ENCODE data around the gene PACSIN1. TPM values are rescaled to one million over a fixed set of nuclear protein-coding genes. Genes with fewer than 3 reads are reported as not detected.

PACSIN1 gene
- total and polyA plus RNA-seq, 2 of the 4 experiments (the other 2 are of a cell fraction): 0.02 TPM; not detected in 1

DNA sequence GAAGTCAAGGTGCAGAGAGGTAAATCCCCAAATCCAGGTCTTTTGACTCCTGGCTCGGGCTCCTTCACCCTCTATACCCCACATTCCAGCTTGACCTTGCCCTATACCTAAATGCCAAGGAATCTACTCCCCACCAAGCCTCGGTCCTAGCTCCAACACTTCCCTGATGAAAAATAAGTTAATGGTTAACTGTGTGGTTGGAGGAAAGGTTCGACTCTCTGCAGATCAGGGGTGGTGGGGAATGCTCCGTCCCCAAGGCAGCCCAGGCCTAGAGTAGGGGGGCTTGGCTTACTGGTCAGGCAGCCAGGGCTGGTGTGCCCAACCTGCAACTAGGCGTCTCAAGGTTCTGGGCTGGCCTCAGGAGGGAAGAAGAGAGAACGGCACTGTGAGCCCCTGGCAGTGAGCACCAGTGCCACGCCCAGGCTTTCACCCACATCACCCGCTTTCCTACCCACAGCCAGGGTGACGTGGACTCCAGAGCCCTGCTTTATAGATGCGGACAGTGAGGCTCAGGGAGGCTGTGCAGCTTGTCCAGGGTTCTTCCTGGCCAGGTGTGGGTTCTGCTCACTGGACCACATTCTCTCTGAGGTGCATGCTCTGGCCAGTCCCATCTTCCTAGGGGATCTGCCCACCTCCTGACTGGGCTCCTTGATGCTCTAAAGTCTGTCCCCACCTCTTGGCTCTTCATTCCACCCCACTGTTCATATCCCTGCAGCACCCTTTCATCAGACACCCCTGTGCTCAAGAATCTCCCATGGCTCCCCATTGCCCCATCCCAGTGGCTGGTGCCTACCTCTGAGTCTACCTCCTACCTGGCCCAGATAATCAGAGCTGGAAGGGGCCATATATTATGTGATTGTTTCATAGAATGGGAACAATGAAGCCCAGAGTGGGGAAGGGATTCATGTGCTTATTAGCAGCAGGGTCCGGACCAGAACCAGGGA, 82.1 kb downstream of the PACSIN1 start:
- ATAC-seq (ENCODE audit: low read depth) (no peak), DNase-seq (no peak)
- H4K20me1 ChIP-seq (ENCODE audit: insufficient read depth, low read length): no peaks in the 10 kb centered on the region
- H3K9me1 ChIP-seq (ENCODE audit: insufficient read depth, low read length): no peaks in the 10 kb centered on the region; the same call in 1 of the 2 replicates
- CTCF ChIA-PET: no interaction called here
- no peak overlapping the region for H2AFZ ChIP-seq (replicated peaks; ENCODE audit: low read length, poor library complexity)
- no TSS peak for BruUV-seq (replicated peaks)
- WGBS, 2 experiments (ENCODE audit: extremely low coverage in 2 of 2, insufficient read length in 1 of 2): 85% methylated on average over 4 of the region's 11 CpGs; no CpG with 5 or more reads in 1 of the 2 experiments
- no peaks in the 10 kb centered on the region for H3K36me3 ChIP-seq (ENCODE audit: control insufficient read depth, insufficient read depth, low read length)
- H2BK15ac ChIP-seq (ENCODE audit: low read depth, low read length): no peak overlapping the region
- peaks cover 30% of the 10 kb centered on the region for H3K27me3 ChIP-seq (ENCODE audit: control insufficient read depth, insufficient read depth, low read length)
- H3K4ac ChIP-seq (ENCODE audit: low read depth, low read length): no peak overlapping the region
- no peak overlapping the region for H2BK5ac ChIP-seq (ENCODE audit: low read depth, low read length, poor library complexity, severe bottlenecking)
- H4K91ac ChIP-seq (ENCODE audit: insufficient read depth, low read depth, low read length): no peak overlapping the region
- no peak overlapping the region for H3K9ac ChIP-seq (ENCODE audit: low read depth, low read length)
- no peak overlapping the region for H2AK5ac ChIP-seq (ENCODE audit: low read depth, low read length)
- H3K4me1 ChIP-seq (ENCODE audit: control insufficient read depth, insufficient read depth, low read length): peaks cover 5% of the 10 kb centered on the region; the same call in 1 of the 2 replicates
- H3K27ac ChIP-seq (ENCODE audit: insufficient read depth, low read length): no peak overlapping the region
- no peaks in the 10 kb centered on the region for H3K79me1 ChIP-seq (ENCODE audit: low read depth in 1 of 2, low read length in 2 of 2)
- no peak overlapping the region for H2AK9ac ChIP-seq (replicated peaks; ENCODE audit: low read depth, low read length, poor library complexity)
- dilution Hi-C loops (cut with HindIII; ENCODE audit: low sequenced_read_pairs, unreplicated experiment): no loop called here
- in situ Hi-C loops (cut with MboI; ENCODE audit: low sequenced_read_pairs): no loop called here
- H3K4me3 ChIP-seq (ENCODE audit: insufficient read depth, low read depth, low read length): no peak overlapping the region
- intact Hi-C loops (cut with micrococcal nuclease): no loop called here
- H3K9me3 ChIP-seq (ENCODE audit: control insufficient read depth, insufficient read depth, low read length): no peaks in the 10 kb centered on the region
- no peak overlapping the region for H2BK120ac ChIP-seq (ENCODE audit: low read depth, low read length)
- H3K18ac ChIP-seq (ENCODE audit: low read depth, low read length): no peak overlapping the region
- H3K56ac ChIP-seq (ENCODE audit: extremely low read depth, insufficient read depth, low read length): no peak overlapping the region
- H4K5ac ChIP-seq (ENCODE audit: low read depth, low read length): no peak overlapping the region
- no peak overlapping the region for H3K23ac ChIP-seq (ENCODE audit: low read depth, low read length)
- no peak overlapping the region for H2BK20ac ChIP-seq (ENCODE audit: low read depth, low read length)
- TF ChIP-seq CHD1 (IDR thresholded peaks at IDR 0.05; ENCODE audit: low read depth, low read length): no peak
- H4K8ac ChIP-seq (ENCODE audit: low read depth in 2 of 2, low read length in 2 of 2): no peak overlapping the region
- H3K4me2 ChIP-seq (ENCODE audit: low read depth, low read length): no peak overlapping the region
- POLR2A ChIA-PET (ENCODE audit: unreplicated experiment): no interaction called here
- no peak overlapping the region for H3K14ac ChIP-seq (replicated peaks; ENCODE audit: low read depth, low read length)
